ENCODE data around the gene FAM120AOS. TPM values are rescaled to one million over a fixed set of nuclear protein-coding genes. Genes with fewer than 3 reads are reported as not detected.

The FAM120AOS gene
- total and polyA plus RNA-seq, 2 donors: 39.0 to 48.3 TPM

GRCh38 chr9:93488244-93488643 is 34.9 kb upstream of the FAM120AOS start:
- Histone ChIP-seq H3K27ac (ENCODE audit: low read depth in 1 of 2, low read length in 1 of 2) (no peak overlapping the region), H3K27me3 (ENCODE audit: control insufficient read depth in 2 of 2, insufficient read depth in 1 of 2, low read length in 1 of 2) (no peaks in the 10 kb centered on the region), H3K4me1 (ENCODE audit: control insufficient read depth in 2 of 2, insufficient read depth in 2 of 2, low read length in 2 of 2) (no peaks in the 10 kb centered on the region), H3K9me3 (ENCODE audit: control insufficient read depth in 2 of 2, insufficient read depth in 1 of 2, low read length in 1 of 2) (no peaks in the 10 kb centered on the region), H3K4me3 (ENCODE audit: low read length in 2 of 2) (no peak overlapping the region), H3K36me3 (ENCODE audit: control insufficient read depth in 2 of 2, insufficient read depth in 2 of 2, low read length in 1 of 2) (peaks cover 14 to 60% of the 10 kb centered on the region in 2 donors)
- WGBS: 97% methylated on average over 5 of the region's 5 CpGs
- no peak for DNase-seq (ENCODE audit: low read depth in 6 of 9, low spot score in 9 of 9)

GRCh38 chr9:93486268-93486667 is 32.9 kb upstream of the FAM120AOS start:
- no peaks in the 10 kb centered on the region for H3K4me1 ChIP-seq (ENCODE audit: control insufficient read depth in 2 of 2, insufficient read depth in 2 of 2, low read length in 2 of 2)
- no peak for DNase-seq (ENCODE audit: low read depth in 6 of 9, low spot score in 9 of 9)
- H3K27me3 ChIP-seq (ENCODE audit: control insufficient read depth in 2 of 2, insufficient read depth in 1 of 2, low read length in 1 of 2): no peaks in the 10 kb centered on the region
- no peak overlapping the region for H3K27ac ChIP-seq (ENCODE audit: low read depth in 1 of 2, low read length in 1 of 2)
- 98% methylated on average over 1 of the region's 1 CpG for WGBS
- peaks cover 10 to 66% of the 10 kb centered on the region in 2 donors for H3K36me3 ChIP-seq (ENCODE audit: control insufficient read depth in 2 of 2, insufficient read depth in 2 of 2, low read length in 1 of 2)
- no peaks in the 10 kb centered on the region for H3K9me3 ChIP-seq (ENCODE audit: control insufficient read depth in 2 of 2, insufficient read depth in 1 of 2, low read length in 1 of 2)
- H3K4me3 ChIP-seq (ENCODE audit: low read length in 2 of 2): no peak overlapping the region

GRCh38 chr9:93483497-93483896 is 30.1 kb upstream of the FAM120AOS start:
- Histone ChIP-seq H3K4me3 (ENCODE audit: low read length in 2 of 2) (no peak overlapping the region), H3K27me3 (ENCODE audit: control insufficient read depth in 2 of 2, insufficient read depth in 1 of 2, low read length in 1 of 2) (no peaks in the 10 kb centered on the region), H3K9me3 (ENCODE audit: control insufficient read depth in 2 of 2, insufficient read depth in 1 of 2, low read length in 1 of 2) (no peaks in the 10 kb centered on the region), H3K27ac (ENCODE audit: low read depth in 1 of 2, low read length in 1 of 2) (no peak overlapping the region), H3K36me3 (ENCODE audit: control insufficient read depth in 2 of 2, insufficient read depth in 2 of 2, low read length in 1 of 2) (peaks cover 6 to 53% of the 10 kb centered on the region in 2 donors), H3K4me1 (ENCODE audit: control insufficient read depth in 2 of 2, insufficient read depth in 2 of 2, low read length in 2 of 2) (no peaks in the 10 kb centered on the region)
- WGBS: 97% methylated on average over 2 of the region's 2 CpGs
- no peak for DNase-seq (ENCODE audit: low read depth in 6 of 9, low spot score in 9 of 9)

- DNase-seq (ENCODE audit: low read depth in 6 of 9, low spot score in 9 of 9): no peak
- Histone ChIP-seq H3K27me3 (ENCODE audit: control insufficient read depth in 2 of 2, insufficient read depth in 1 of 2, low read length in 1 of 2) (no peaks in the 10 kb centered on the region), H3K4me3 (ENCODE audit: low read length in 2 of 2) (no peak overlapping the region), H3K4me1 (ENCODE audit: control insufficient read depth in 2 of 2, insufficient read depth in 2 of 2, low read length in 2 of 2) (no peaks in the 10 kb centered on the region), H3K27ac (ENCODE audit: low read depth in 1 of 2, low read length in 1 of 2) (no peak overlapping the region), H3K9me3 (ENCODE audit: control insufficient read depth in 2 of 2, insufficient read depth in 1 of 2, low read length in 1 of 2) (no peaks in the 10 kb centered on the region), H3K36me3 (ENCODE audit: control insufficient read depth in 2 of 2, insufficient read depth in 2 of 2, low read length in 1 of 2) (peaks cover 6 to 44% of the 10 kb centered on the region in 2 donors)
- 98% methylated on average over 7 of the region's 7 CpGs for WGBS
Observed at GRCh38 chr9:93480728-93481324, 27.4 kb upstream of the FAM120AOS start.

- Histone ChIP-seq H3K27ac (ENCODE audit: low read depth in 1 of 2, low read length in 1 of 2) (no peak overlapping the region), H3K36me3 (ENCODE audit: control insufficient read depth in 2 of 2, insufficient read depth in 2 of 2, low read length in 1 of 2) (peaks cover 6 to 39% of the 10 kb centered on the region in 2 donors)
- 96% methylated on average over 4 of the region's 4 CpGs for WGBS
Observed at GRCh38 chr9:93480262-93480661, 26.9 kb upstream of the FAM120AOS start.

GRCh38 chr9:93479726-93480125 is 26.3 kb upstream of the FAM120AOS start:
- H3K27ac ChIP-seq (ENCODE audit: low read depth in 1 of 2, low read length in 1 of 2): no peak overlapping the region
- WGBS: over 99% methylated on average over 4 of the region's 4 CpGs
- DNase-seq (ENCODE audit: low read depth in 6 of 9, low spot score in 9 of 9): no peak
- H3K36me3 ChIP-seq (ENCODE audit: control insufficient read depth in 2 of 2, insufficient read depth in 2 of 2, low read length in 1 of 2): peaks cover 6 to 34% of the 10 kb centered on the region in 2 donors
- no peaks in the 10 kb centered on the region for H3K4me1 ChIP-seq (ENCODE audit: control insufficient read depth in 2 of 2, insufficient read depth in 2 of 2, low read length in 2 of 2)
- H3K27me3 ChIP-seq (ENCODE audit: control insufficient read depth in 2 of 2, insufficient read depth in 1 of 2, low read length in 1 of 2): no peaks in the 10 kb centered on the region
- H3K4me3 ChIP-seq (ENCODE audit: low read length in 2 of 2): no peak overlapping the region
- no peaks in the 10 kb centered on the region for H3K9me3 ChIP-seq (ENCODE audit: control insufficient read depth in 2 of 2, insufficient read depth in 1 of 2, low read length in 1 of 2)

More at GRCh38 chr9:93480262-93480661, 26.9 kb upstream of the FAM120AOS start:
- Histone ChIP-seq H3K27me3 (ENCODE audit: control insufficient read depth in 2 of 2, insufficient read depth in 1 of 2, low read length in 1 of 2) (no peaks in the 10 kb centered on the region), H3K4me3 (ENCODE audit: low read length in 2 of 2) (no peak overlapping the region), H3K4me1 (ENCODE audit: control insufficient read depth in 2 of 2, insufficient read depth in 2 of 2, low read length in 2 of 2) (no peaks in the 10 kb centered on the region), H3K9me3 (ENCODE audit: control insufficient read depth in 2 of 2, insufficient read depth in 1 of 2, low read length in 1 of 2) (no peaks in the 10 kb centered on the region)
- no peak for DNase-seq (ENCODE audit: low read depth in 6 of 9, low spot score in 9 of 9)

- no peak overlapping the region for H3K4me3 ChIP-seq (ENCODE audit: low read length in 2 of 2)
- 100% methylated on average over 2 of the region's 2 CpGs for WGBS
- no peaks in the 10 kb centered on the region for H3K4me1 ChIP-seq (ENCODE audit: control insufficient read depth in 2 of 2, insufficient read depth in 2 of 2, low read length in 2 of 2)
- H3K9me3 ChIP-seq (ENCODE audit: control insufficient read depth in 2 of 2, insufficient read depth in 1 of 2, low read length in 1 of 2): no peaks in the 10 kb centered on the region
- H3K36me3 ChIP-seq (ENCODE audit: control insufficient read depth in 2 of 2, insufficient read depth in 2 of 2, low read length in 1 of 2): peaks cover 0 to 19% of the 10 kb centered on the region in 2 donors
- H3K27ac ChIP-seq (ENCODE audit: low read depth in 1 of 2, low read length in 1 of 2): no peak overlapping the region
- DNase-seq (ENCODE audit: low read depth in 6 of 9, low spot score in 9 of 9): no peak
- H3K27me3 ChIP-seq (ENCODE audit: control insufficient read depth in 2 of 2, insufficient read depth in 1 of 2, low read length in 1 of 2): no peaks in the 10 kb centered on the region
Observed at GRCh38 chr9:93477397-93477796, 24.0 kb upstream of the FAM120AOS start.

GRCh38 chr9:93476924-93477323 is 23.5 kb upstream of the FAM120AOS start:
- H3K9me3 ChIP-seq (ENCODE audit: control insufficient read depth in 2 of 2, insufficient read depth in 1 of 2, low read length in 1 of 2): no peaks in the 10 kb centered on the region
- no peak overlapping the region for H3K4me3 ChIP-seq (ENCODE audit: low read length in 2 of 2)
- no peaks in the 10 kb centered on the region for H3K4me1 ChIP-seq (ENCODE audit: control insufficient read depth in 2 of 2, insufficient read depth in 2 of 2, low read length in 2 of 2)
- peaks cover 0 to 14% of the 10 kb centered on the region in 2 donors for H3K36me3 ChIP-seq (ENCODE audit: control insufficient read depth in 2 of 2, insufficient read depth in 2 of 2, low read length in 1 of 2)
- WGBS: 97% methylated on average over 4 of the region's 4 CpGs
- H3K27ac ChIP-seq (ENCODE audit: low read depth in 1 of 2, low read length in 1 of 2): no peak overlapping the region
- DNase-seq (ENCODE audit: low read depth in 6 of 9, low spot score in 9 of 9): no peak
- no peaks in the 10 kb centered on the region for H3K27me3 ChIP-seq (ENCODE audit: control insufficient read depth in 2 of 2, insufficient read depth in 1 of 2, low read length in 1 of 2)

DNA sequence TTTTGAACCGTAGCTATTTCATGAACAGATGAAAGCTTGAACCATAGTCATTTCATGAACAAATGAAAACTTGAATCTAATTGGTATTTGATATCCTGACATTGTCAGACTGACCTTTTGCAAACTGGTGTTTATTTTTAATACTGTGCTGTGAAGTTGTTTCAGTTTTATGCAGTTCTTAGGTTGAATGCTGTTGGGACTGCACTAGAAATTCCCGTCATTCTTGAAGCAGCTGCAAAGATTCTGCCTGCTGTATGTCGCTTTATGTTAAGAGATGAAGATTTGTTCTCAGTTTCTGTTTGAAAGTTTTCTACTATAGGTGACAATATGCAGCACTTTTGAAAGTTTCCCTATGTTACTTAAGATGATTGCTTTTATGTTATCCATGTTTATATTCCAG is 22.5 kb upstream of the FAM120AOS start:
- WGBS: 96% methylated on average over 3 of the region's 3 CpGs

More for the DNA sequence above, 22.5 kb upstream of the FAM120AOS start:
- Histone ChIP-seq H3K4me1 (ENCODE audit: control insufficient read depth in 2 of 2, insufficient read depth in 2 of 2, low read length in 2 of 2) (no peaks in the 10 kb centered on the region), H3K9me3 (ENCODE audit: control insufficient read depth in 2 of 2, insufficient read depth in 1 of 2, low read length in 1 of 2) (no peaks in the 10 kb centered on the region), H3K4me3 (ENCODE audit: low read length in 2 of 2) (no peak overlapping the region), H3K27ac (ENCODE audit: low read depth in 1 of 2, low read length in 1 of 2) (no peak overlapping the region), H3K36me3 (ENCODE audit: control insufficient read depth in 2 of 2, insufficient read depth in 2 of 2, low read length in 1 of 2) (peaks cover 4 to 20% of the 10 kb centered on the region in 2 donors), H3K27me3 (ENCODE audit: control insufficient read depth in 2 of 2, insufficient read depth in 1 of 2, low read length in 1 of 2) (no peaks in the 10 kb centered on the region)
- no peak for DNase-seq (ENCODE audit: low read depth in 6 of 9, low spot score in 9 of 9)
